DND-41 (cell line): ENCODE results near the gene CPXM2.

Source experiments
- ATAC-seq: fragments of 200-7000 bp; cut with Tn5 transposase; 3 replicates; pipeline ENCODE4 v1.9.1; 2021; ENCODE audit warnings: low read depth; ENCODE audit not compliant: insufficient read depth
- DNase-seq: peaks from one replicate; pipeline ENCODE4 v3.0.0-alpha.2; 2020
- H2AFZ ChIP-seq: 2 replicates; pipeline ENCODE4 v1.6.0; 2012; ENCODE audit warnings: low read depth, low read length
- H3K27ac ChIP-seq: 2 replicates; pipeline ENCODE4 v1.5.1; 2012; ENCODE audit warnings: low read length, inconsistent platforms
- H3K27me3 ChIP-seq: fragments of 200-600 bp; sonication (generic); 2 replicates; pipeline ENCODE4 v1.6.0; 2012; ENCODE audit warnings: low read length, mild to moderate bottlenecking, inconsistent platforms; ENCODE audit not compliant: insufficient read depth, poor library complexity
- H3K36me3 ChIP-seq: 2 replicates; pipeline ENCODE4 v1.5.1; 2012; ENCODE audit warnings: low read length, inconsistent platforms; ENCODE audit not compliant: insufficient read depth
- H3K4me1 ChIP-seq: 2 replicates; pipeline ENCODE4 v1.5.1; 2012; ENCODE audit warnings: mild to moderate bottlenecking, low read length; ENCODE audit not compliant: insufficient read depth
- H3K4me2 ChIP-seq: 2 replicates; pipeline ENCODE4 v1.6.0; 2012; ENCODE audit warnings: mild to moderate bottlenecking, moderate library complexity, low read length, inconsistent platforms; ENCODE audit not compliant: insufficient read depth
- H3K4me3 ChIP-seq, 2 experiments: fragments of 200-600 bp in 1 of 2; shearing (Covaris generic) in 1 of 2; 2 replicates each; pipeline ENCODE4 v1.5.1; 2012 to 2016; ENCODE audit warnings: inconsistent platforms in 2 of 2, low read length in 2 of 2, mild to moderate bottlenecking in 2 of 2, low read depth in 1 of 2, moderate library complexity in 1 of 2
- H3K79me2 ChIP-seq: 2 replicates; pipeline ENCODE4 v1.6.0; 2012; ENCODE audit warnings: low read length, inconsistent platforms; ENCODE audit not compliant: insufficient read depth
- H3K9ac ChIP-seq: 2 replicates; pipeline ENCODE4 v1.6.0; 2012; ENCODE audit warnings: low read depth, mild to moderate bottlenecking, inconsistent platforms, low read length, moderate library complexity
- H3K9me3 ChIP-seq: 2 replicates; pipeline ENCODE4 v1.5.1; 2012; ENCODE audit warnings: low read length, moderate library complexity, mild to moderate bottlenecking, inconsistent platforms; ENCODE audit not compliant: insufficient read depth, severe bottlenecking
- H4K20me1 ChIP-seq: 2 replicates; pipeline ENCODE4 v1.6.0; 2012; ENCODE audit warnings: low read length; ENCODE audit not compliant: insufficient read depth
- EZH2 ChIP-seq: IDR thresholded peaks from 3 replicates; pipeline ENCODE4 v1.6.1; 2012; ENCODE audit warnings: borderline replicate concordance, low read depth, mild to moderate bottlenecking, moderate library complexity, low read length, inconsistent platforms; ENCODE audit not compliant: severe bottlenecking
- TF ChIP-seq, protein P1 (sequence below): IDR thresholded peaks from 2 replicates; pipeline ENCODE4 v1.5.1; 2012; ENCODE audit warnings: borderline replicate concordance, low read length, moderate library complexity, mild to moderate bottlenecking; ENCODE audit not compliant: poor library complexity, severe bottlenecking; ENCODE audit errors: extremely low read depth

CPXM2 gene

DNA sequence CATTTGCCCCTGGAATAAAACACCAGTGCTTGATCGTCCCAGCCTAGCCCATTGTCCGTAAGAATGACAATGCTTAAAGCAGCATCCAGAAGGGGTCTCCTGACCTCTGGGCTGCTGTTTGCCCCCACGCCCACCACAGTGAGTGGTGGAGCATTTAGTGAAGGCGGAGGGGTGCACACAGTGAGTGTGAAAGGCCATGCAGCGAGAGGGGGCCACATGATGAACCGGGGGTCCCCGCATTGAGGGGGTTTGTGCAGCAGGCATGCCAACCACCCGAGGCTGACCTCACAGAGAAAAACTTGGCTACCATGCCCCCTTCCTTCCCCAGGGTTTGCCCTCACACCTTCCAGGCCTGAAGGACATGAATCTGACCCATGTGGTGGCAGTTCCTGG lies 28.4 kb downstream of the CPXM2 start:
- H3K4me3 ChIP-seq, result no peak overlapping the region
- no peak overlapping the region for H3K9ac ChIP-seq
- TF ChIP-seq EZH2, result no peak
- TF ChIP-seq, protein P1, sequence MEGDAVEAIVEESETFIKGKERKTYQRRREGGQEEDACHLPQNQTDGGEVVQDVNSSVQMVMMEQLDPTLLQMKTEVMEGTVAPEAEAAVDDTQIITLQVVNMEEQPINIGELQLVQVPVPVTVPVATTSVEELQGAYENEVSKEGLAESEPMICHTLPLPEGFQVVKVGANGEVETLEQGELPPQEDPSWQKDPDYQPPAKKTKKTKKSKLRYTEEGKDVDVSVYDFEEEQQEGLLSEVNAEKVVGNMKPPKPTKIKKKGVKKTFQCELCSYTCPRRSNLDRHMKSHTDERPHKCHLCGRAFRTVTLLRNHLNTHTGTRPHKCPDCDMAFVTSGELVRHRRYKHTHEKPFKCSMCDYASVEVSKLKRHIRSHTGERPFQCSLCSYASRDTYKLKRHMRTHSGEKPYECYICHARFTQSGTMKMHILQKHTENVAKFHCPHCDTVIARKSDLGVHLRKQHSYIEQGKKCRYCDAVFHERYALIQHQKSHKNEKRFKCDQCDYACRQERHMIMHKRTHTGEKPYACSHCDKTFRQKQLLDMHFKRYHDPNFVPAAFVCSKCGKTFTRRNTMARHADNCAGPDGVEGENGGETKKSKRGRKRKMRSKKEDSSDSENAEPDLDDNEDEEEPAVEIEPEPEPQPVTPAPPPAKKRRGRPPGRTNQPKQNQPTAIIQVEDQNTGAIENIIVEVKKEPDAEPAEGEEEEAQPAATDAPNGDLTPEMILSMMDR, result no peak
- H3K79me2 ChIP-seq, result no peaks in the 10 kb centered on the region
- DNase-seq, result no peak
- no peaks in the 10 kb centered on the region for H3K9me3 ChIP-seq
- H3K36me3 ChIP-seq, result no peaks in the 10 kb centered on the region
- no peak overlapping the region for H2AFZ ChIP-seq
- no peak for ATAC-seq
- H3K4me2 ChIP-seq, result no peak overlapping the region
- H3K27ac ChIP-seq, result no peak overlapping the region
- H3K27me3 ChIP-seq, result peaks cover 11% of the 10 kb centered on the region
- no peaks in the 10 kb centered on the region for H3K4me1 ChIP-seq
- no peaks in the 10 kb centered on the region for H4K20me1 ChIP-seq

DNA sequence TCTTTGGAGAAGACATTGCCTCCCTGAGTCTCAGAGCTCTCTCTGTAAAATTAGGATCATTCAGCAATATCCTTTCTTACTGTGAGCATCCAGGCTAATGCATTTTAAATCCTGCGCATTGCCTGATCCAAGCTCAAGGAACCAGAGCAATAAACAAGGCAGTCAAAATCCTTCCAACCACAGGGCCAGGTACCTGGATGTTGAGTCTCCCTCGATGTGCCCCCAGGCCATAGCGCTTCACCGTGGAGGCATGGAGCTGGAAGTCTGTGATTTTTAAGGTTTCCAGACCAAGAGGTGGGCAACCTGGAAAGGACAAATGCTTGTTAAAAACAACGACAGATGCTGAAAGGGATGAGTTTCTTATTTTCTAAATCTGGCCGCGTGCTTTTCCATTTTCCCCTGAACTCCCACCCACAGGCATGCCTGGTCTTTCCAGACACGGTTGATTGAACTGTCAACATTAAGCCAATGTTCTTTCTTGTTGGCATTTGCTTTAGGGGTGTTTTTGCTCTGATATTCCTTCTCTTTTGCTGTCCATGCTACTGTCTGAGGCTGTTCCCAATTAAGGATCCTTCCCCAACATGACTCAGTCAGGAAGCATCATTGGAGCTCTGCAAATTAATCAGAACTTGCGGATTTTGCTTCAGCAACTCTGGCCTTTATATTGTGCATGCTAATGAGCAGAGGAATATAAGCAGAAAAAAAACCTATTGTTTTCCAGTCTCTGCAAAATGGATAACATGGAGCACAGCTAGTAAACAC lies 29.0 kb downstream of the CPXM2 start:
- Histone ChIP-seq H3K9me3 (no peaks in the 10 kb centered on the region), H3K27ac (no peak overlapping the region), H4K20me1 (no peaks in the 10 kb centered on the region), H3K4me1 (no peaks in the 10 kb centered on the region), H3K27me3 (peaks cover 11% of the 10 kb centered on the region), H3K79me2 (no peaks in the 10 kb centered on the region), H3K4me3 (no peak overlapping the region), H3K4me2 (no peak overlapping the region), H2AFZ (no peak overlapping the region), H3K36me3 (no peaks in the 10 kb centered on the region), H3K9ac (no peak overlapping the region)
- DNase-seq (no peak), ATAC-seq (no peak)
- TF ChIP-seq EZH2, result no peak
- TF ChIP-seq, protein P1, result no peak

DNA sequence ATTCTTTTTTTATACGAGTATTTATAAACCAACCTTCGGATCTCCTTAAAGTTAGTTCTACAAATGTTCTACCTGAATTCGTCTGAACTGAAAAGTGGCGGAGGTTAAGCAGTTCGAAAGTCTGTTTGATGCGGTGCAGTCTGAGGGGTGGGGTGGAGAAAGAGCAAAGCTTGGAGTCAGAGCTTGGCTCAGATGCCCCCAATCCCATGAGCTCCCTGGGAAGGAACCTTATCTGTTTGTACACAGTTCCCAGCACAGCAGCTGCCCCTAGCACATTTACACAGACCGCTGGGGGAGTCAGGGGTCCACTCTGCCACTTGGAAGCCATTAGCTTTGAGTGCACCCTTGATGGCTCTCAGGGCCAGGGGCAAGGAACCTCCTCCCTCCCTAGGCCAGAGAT lies 30.8 kb downstream of the CPXM2 start:
- Histone ChIP-seq H3K27ac (no peak overlapping the region), H4K20me1 (no peaks in the 10 kb centered on the region), H3K4me1 (no peaks in the 10 kb centered on the region), H2AFZ (no peak overlapping the region), H3K4me2 (no peak overlapping the region), H3K9me3 (no peaks in the 10 kb centered on the region), H3K36me3 (no peaks in the 10 kb centered on the region), H3K9ac (no peak overlapping the region), H3K4me3 (no peak overlapping the region), H3K27me3 (peaks cover 15% of the 10 kb centered on the region), H3K79me2 (no peaks in the 10 kb centered on the region)
- no peak for ATAC-seq
- no peak for TF ChIP-seq EZH2
- TF ChIP-seq, protein P1, result no peak
- DNase-seq, result no peak
